ENCODE results near the gene THOP1. TPM values are rescaled to one million over a fixed set of nuclear protein-coding genes. Genes with fewer than 3 reads are reported as not detected.

THOP1 gene
- total RNA-seq, 1 experiment from 2014 or later, result 85.9 TPM

DNA sequence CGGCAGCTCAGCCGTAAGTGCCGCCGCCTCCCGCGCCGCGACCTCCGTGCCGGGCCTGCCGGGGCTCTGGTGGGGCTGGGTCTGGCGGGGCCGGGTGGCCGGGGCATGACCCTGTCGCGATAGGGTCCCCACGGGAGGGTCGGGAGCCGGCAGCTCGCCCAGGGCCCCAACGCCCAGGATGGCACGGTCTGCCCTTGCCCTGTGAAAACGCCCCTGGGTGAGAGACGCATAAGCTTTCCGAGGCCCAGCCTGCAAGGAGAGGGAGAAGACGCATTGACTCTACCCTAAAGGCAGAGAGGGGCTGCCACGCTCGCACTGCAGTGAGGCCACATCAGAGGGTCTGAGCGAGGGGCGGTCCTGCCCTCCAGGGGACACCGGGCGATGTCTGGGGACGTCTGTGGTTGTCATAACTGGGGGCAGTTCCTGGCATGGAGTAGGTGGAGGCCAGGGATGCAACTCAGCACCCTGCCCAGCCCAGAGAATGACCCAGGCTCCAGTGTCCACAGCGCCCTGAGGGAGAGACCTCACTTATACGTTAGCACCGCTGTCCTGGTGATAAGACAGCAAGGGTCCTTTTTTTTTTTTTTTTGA lies 34.9 kb downstream of the THOP1 start:
- TF ChIP-seq, protein P1, sequence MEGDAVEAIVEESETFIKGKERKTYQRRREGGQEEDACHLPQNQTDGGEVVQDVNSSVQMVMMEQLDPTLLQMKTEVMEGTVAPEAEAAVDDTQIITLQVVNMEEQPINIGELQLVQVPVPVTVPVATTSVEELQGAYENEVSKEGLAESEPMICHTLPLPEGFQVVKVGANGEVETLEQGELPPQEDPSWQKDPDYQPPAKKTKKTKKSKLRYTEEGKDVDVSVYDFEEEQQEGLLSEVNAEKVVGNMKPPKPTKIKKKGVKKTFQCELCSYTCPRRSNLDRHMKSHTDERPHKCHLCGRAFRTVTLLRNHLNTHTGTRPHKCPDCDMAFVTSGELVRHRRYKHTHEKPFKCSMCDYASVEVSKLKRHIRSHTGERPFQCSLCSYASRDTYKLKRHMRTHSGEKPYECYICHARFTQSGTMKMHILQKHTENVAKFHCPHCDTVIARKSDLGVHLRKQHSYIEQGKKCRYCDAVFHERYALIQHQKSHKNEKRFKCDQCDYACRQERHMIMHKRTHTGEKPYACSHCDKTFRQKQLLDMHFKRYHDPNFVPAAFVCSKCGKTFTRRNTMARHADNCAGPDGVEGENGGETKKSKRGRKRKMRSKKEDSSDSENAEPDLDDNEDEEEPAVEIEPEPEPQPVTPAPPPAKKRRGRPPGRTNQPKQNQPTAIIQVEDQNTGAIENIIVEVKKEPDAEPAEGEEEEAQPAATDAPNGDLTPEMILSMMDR (IDR thresholded peaks at IDR 0.05; ENCODE audit: unreplicated experiment), result no peak
- no peak for DNase-seq
- no peak overlapping the region for H3K27ac Mint-ChIP-seq (ENCODE audit: unreplicated experiment)

DNA sequence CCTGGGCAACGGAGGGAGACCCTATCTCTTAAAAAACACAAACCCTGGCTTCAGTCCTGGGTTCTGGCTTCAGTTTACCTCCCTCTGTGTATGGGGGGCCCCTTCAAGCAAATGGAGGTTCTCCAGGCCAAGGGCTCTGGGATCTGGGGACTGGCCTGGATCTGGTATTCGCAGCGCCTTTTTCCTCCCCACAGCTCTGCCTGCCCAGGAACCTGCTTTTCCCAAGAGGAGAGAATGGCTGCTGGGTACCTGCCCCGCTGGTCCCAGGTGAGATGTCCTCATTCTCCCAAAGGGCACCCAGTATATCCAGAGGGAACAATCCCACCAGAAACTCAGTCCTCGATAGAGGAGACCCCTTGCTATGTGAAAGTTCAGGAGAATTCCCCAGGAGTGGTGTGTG lies 37.5 kb downstream of the THOP1 start:
- TF ChIP-seq, protein P1 (IDR thresholded peaks at IDR 0.05; ENCODE audit: unreplicated experiment), result no peak

More for the DNA sequence above, 34.9 kb downstream of the THOP1 start:
- Mint-ChIP-seq H3K36me3 (ENCODE audit: insufficient read depth, unreplicated experiment) (peaks cover 34% of the 10 kb centered on the region), H3K9me3 (ENCODE audit: low read depth, unreplicated experiment) (no peaks in the 10 kb centered on the region), H3K4me1 (ENCODE audit: low read depth, unreplicated experiment) (peaks cover 7% of the 10 kb centered on the region), H3K27me3 (ENCODE audit: unreplicated experiment) (no peaks in the 10 kb centered on the region), H3K4me3 (ENCODE audit: low read depth, unreplicated experiment) (peak overlapping the region; percentile 72)
- CTCF ChIA-PET, result interaction anchor here (0.7 kb wide), 1 partner anchor 130 kb away, joined by 4 read pairs; no protein-coding TSS in a partner anchor
- intact Hi-C loops (cut with micrococcal nuclease; ENCODE audit: unreplicated experiment), result no loop called here
- no TSS peak for BruUV-seq (replicated peaks)

DNA sequence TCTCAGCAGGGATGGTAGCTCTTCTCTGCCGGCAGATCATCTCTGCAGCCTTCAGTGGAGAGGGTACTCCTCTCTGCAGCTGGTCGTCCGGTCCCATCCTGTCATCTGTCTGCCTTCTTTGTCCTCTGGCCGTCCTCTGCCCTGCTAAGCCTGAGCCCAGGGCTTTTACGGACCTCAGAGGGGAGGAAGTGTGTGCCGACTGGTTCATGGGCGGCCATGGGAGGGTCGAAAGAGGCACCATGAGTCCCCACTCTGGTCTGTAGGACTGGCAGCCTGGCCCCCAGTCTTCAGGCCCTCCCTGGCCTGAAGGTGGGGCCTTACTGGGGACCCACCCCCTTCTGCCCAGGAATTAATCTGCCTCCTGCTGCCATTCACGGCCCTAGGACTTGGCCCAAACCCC lies 38.3 kb downstream of the THOP1 start:
- Mint-ChIP-seq H3K4me1 (ENCODE audit: low read depth, unreplicated experiment) (no peaks in the 10 kb centered on the region), H3K4me3 (ENCODE audit: low read depth, unreplicated experiment) (no peak overlapping the region), H3K27ac (ENCODE audit: unreplicated experiment) (no peak overlapping the region), H3K9me3 (ENCODE audit: low read depth, unreplicated experiment) (peaks cover 2% of the 10 kb centered on the region), H3K27me3 (ENCODE audit: unreplicated experiment) (no peaks in the 10 kb centered on the region), H3K36me3 (ENCODE audit: insufficient read depth, unreplicated experiment) (peaks cover 16% of the 10 kb centered on the region)
- intact Hi-C loops (cut with micrococcal nuclease; ENCODE audit: unreplicated experiment), result no loop called here
- no peak for DNase-seq
- BruUV-seq (replicated peaks), result no TSS peak
- TF ChIP-seq, protein P1 (IDR thresholded peaks at IDR 0.05; ENCODE audit: unreplicated experiment), result no peak
- CTCF ChIA-PET, result no interaction called here

More for the DNA sequence above, 37.5 kb downstream of the THOP1 start:
- intact Hi-C loops (cut with micrococcal nuclease; ENCODE audit: unreplicated experiment), result no loop called here
- no peak for DNase-seq
- no peak overlapping the region for H3K27ac Mint-ChIP-seq (ENCODE audit: unreplicated experiment)
- no peak overlapping the region for H3K4me3 Mint-ChIP-seq (ENCODE audit: low read depth, unreplicated experiment)
- no TSS peak for BruUV-seq (replicated peaks)
- peaks cover 2% of the 10 kb centered on the region for H3K9me3 Mint-ChIP-seq (ENCODE audit: low read depth, unreplicated experiment)
- peaks cover 20% of the 10 kb centered on the region for H3K36me3 Mint-ChIP-seq (ENCODE audit: insufficient read depth, unreplicated experiment)
- CTCF ChIA-PET, result no interaction called here
- H3K4me1 Mint-ChIP-seq (ENCODE audit: low read depth, unreplicated experiment), result no peaks in the 10 kb centered on the region
- no peaks in the 10 kb centered on the region for H3K27me3 Mint-ChIP-seq (ENCODE audit: unreplicated experiment)

DNA sequence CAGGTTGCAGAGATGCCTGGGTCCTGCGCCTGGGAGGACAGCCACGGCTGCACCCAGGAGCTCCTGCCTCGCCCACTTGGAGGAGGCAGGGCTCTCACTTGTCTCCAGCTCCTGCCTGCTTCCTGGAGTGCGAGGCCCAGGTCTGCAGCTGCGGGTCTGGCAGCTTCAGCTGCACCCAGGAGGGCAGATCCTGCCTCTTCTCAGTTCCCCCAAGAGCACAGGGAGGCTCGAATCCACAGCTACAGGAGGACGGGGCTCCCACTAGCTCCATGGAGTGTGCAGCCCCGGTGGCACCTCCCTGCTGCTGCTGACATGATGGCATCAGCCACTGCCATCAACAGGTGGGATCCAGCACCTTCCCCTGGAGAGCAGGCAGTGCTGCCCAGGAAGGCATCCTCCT lies 38.8 kb downstream of the THOP1 start:
- no peaks in the 10 kb centered on the region for H3K4me1 Mint-ChIP-seq (ENCODE audit: low read depth, unreplicated experiment)
- H3K27me3 Mint-ChIP-seq (ENCODE audit: unreplicated experiment), result no peaks in the 10 kb centered on the region
- peaks cover 2% of the 10 kb centered on the region for H3K9me3 Mint-ChIP-seq (ENCODE audit: low read depth, unreplicated experiment)
- CTCF ChIA-PET, result no interaction called here
- BruUV-seq (replicated peaks), result no TSS peak
- no peak for DNase-seq
- intact Hi-C loops (cut with micrococcal nuclease; ENCODE audit: unreplicated experiment), result no loop called here
- TF ChIP-seq, protein P1 (IDR thresholded peaks at IDR 0.05; ENCODE audit: unreplicated experiment), result no peak
- H3K36me3 Mint-ChIP-seq (ENCODE audit: insufficient read depth, unreplicated experiment), result peaks cover 15% of the 10 kb centered on the region
- no peak overlapping the region for H3K27ac Mint-ChIP-seq (ENCODE audit: unreplicated experiment)
- H3K4me3 Mint-ChIP-seq (ENCODE audit: low read depth, unreplicated experiment), result no peak overlapping the region
